HCT116 (cell line): ENCODE results near the gene THRA. TPM values are rescaled to one million over a fixed set of nuclear protein-coding genes. Genes with fewer than 3 reads are reported as not detected.

ENCODE experiments used
- ATAC-seq: fragments of 200-7000 bp; cut with Tn5 transposase; 2 replicates; pipeline ENCODE4 v1.9.1; 2020; ENCODE audit warnings: mild to moderate bottlenecking, moderate library complexity
- BruUV-seq: library from RNA; stranded (reverse); fragments of 400-500 nt; replicated peaks from 2 replicates; lab custom pipeline; 2021; lab: Mats Ljungman, UMichigan
- CTCF ChIA-PET: fragments of 300-600 bp; sonication (Branson Sonifier 250); formaldehyde crosslinking; loops from one replicate; lab custom pipeline; 2021; ENCODE audit warnings: antibody characterized with exemption; lab: Charles Lee
- POLR2A ChIA-PET: fragments of 300-600, 350-600 bp; sonication (Branson Sonifier 250); formaldehyde crosslinking; loops from one replicate; lab custom pipeline; 2021; ENCODE audit warnings: antibody characterized with exemption; lab: Charles Lee
- RAD21 ChIA-PET, 2 experiments: fragments of 300-600 bp; sonication (Branson Sonifier 250); formaldehyde crosslinking; loops; one replicate each; lab custom pipeline; 2023; ENCODE audit warnings: low total read pairs in 2 of 2; ENCODE audit not compliant: uncharacterized antibody in 2 of 2, unreplicated experiment in 2 of 2, low non-redundant PET in 1 of 2; lab: Charles Lee
- DNase-seq: peaks from one replicate; pipeline ENCODE4 v3.0.0-alpha.2; 2010; ENCODE audit warnings: low read depth, low spot score
- H2AFZ ChIP-seq: fragments of 200-600 bp; shearing (Covaris generic), sonication (generic); 2 replicates; pipeline ENCODE4 v1.6.1; 2017; ENCODE audit warnings: low read depth, mixed run types, mixed read lengths, antibody characterized with exemption, low read length; ENCODE audit not compliant: poor library complexity, severe bottlenecking
- H3K27ac ChIP-seq: 2 replicates; pipeline ENCODE4 v1.5.1; 2012; ENCODE audit warnings: low read depth, low read length
- H3K27me3 ChIP-seq: fragments of 200-600 bp; sonication (generic); 2 replicates; pipeline ENCODE4 v1.6.1; 2016; ENCODE audit warnings: mixed run types, low read length, mixed read lengths; ENCODE audit not compliant: insufficient read depth
- H3K36me3 ChIP-seq, 2 experiments: fragments of 200-500 bp in 1 of 2; fragments of 200-600 bp in 1 of 2; sonication (Bioruptor generic) in 1 of 2; sonication (generic) in 1 of 2; 2 replicates each; pipeline versions ENCODE4 v1.5.1 to v1.6.1; 2014 to 2016; ENCODE audit warnings: low read length in 2 of 2, inconsistent platforms in 1 of 2, mixed read lengths in 1 of 2, mixed run types in 1 of 2; ENCODE audit not compliant: insufficient read depth in 2 of 2, control insufficient read depth in 1 of 2
- H3K4me1 ChIP-seq, 2 experiments: fragments of 200-600 bp in 1 of 2; sonication (generic) in 1 of 2; 2 replicates each; pipeline versions ENCODE4 v1.5.1 to v1.6.1; 2012 to 2017; ENCODE audit warnings: low read length in 2 of 2, inconsistent platforms in 1 of 2, mild to moderate bottlenecking in 1 of 2, mixed read lengths in 1 of 2, mixed run types in 1 of 2, moderate library complexity in 1 of 2; ENCODE audit not compliant: insufficient read depth in 2 of 2, control insufficient read depth in 1 of 2
- H3K4me2 ChIP-seq: fragments of 200-600 bp; sonication (generic); 2 replicates; pipeline ENCODE4 v1.6.1; 2017; ENCODE audit warnings: mixed run types, low read length, mixed read lengths
- H3K4me3 ChIP-seq, 2 experiments: fragments of 200-600 bp in 1 of 2; sonication (generic) in 1 of 2; replicated peaks in 1 of 2; 2 replicates each; pipeline ENCODE4 v1.5.1; 2011 to 2016; ENCODE audit warnings: low read length in 2 of 2, control low read depth in 1 of 2, low read depth in 1 of 2, mild to moderate bottlenecking in 1 of 2, mixed read lengths in 1 of 2, mixed run types in 1 of 2
- H3K79me2 ChIP-seq: fragments of 200-600 bp; sonication (generic); 2 replicates; pipeline ENCODE4 v1.6.1; 2017; ENCODE audit warnings: mild to moderate bottlenecking, mixed run types, low read length, moderate library complexity, mixed read lengths; ENCODE audit not compliant: insufficient read depth
- H3K9ac ChIP-seq: fragments of 200-600 bp; sonication (generic); 2 replicates; pipeline ENCODE4 v1.6.1; 2016; ENCODE audit warnings: low read length, mixed read lengths
- H3K9me2 ChIP-seq: fragments of 200-600 bp; sonication (generic), shearing (Covaris generic); 2 replicates; pipeline ENCODE4 v1.6.1; 2017; ENCODE audit warnings: mixed run types, mild to moderate bottlenecking, moderate library complexity; ENCODE audit not compliant: insufficient read depth
- H3K9me3 ChIP-seq, 2 experiments: fragments of 200-500 bp in 1 of 2; fragments of 200-600 bp in 1 of 2; sonication (Bioruptor generic) in 1 of 2; sonication (generic) in 1 of 2; 2 replicates each; pipeline ENCODE4 v1.6.1; 2014 to 2017; ENCODE audit warnings: low read length in 2 of 2, mixed read lengths in 2 of 2, inconsistent platforms in 1 of 2, low read depth in 1 of 2, mild to moderate bottlenecking in 1 of 2, mixed run types in 1 of 2, moderate library complexity in 1 of 2; ENCODE audit not compliant: control insufficient read depth in 1 of 2, insufficient read depth in 1 of 2
- H4K20me1 ChIP-seq: fragments of 200-600 bp; sonication (generic), shearing (Covaris generic); 2 replicates; pipeline ENCODE4 v1.6.1; 2017; ENCODE audit warnings: mixed run types, mild to moderate bottlenecking, moderate library complexity; ENCODE audit not compliant: insufficient read depth
- CEBPB ChIP-seq: IDR thresholded peaks from 2 replicates; pipeline ENCODE4 v1.6.1; 2012; ENCODE audit warnings: low read depth
- EGR1 ChIP-seq: IDR thresholded peaks from 2 replicates; pipeline ENCODE4 v1.6.1; 2012; ENCODE audit warnings: low read depth
- FOSL1 ChIP-seq: IDR thresholded peaks from 2 replicates; pipeline ENCODE4 v1.6.1; 2012; ENCODE audit warnings: low read depth
- MAX ChIP-seq: IDR thresholded peaks from 2 replicates; pipeline ENCODE4 v1.6.1; 2012
- POLR2AphosphoS5 ChIP-seq: IDR thresholded peaks from 2 replicates; pipeline ENCODE4 v1.6.1; 2011; ENCODE audit warnings: mild to moderate bottlenecking, low read depth, low read length, moderate library complexity
- REST ChIP-seq: IDR thresholded peaks from 2 replicates; pipeline ENCODE4 v1.6.1; 2012; ENCODE audit warnings: low read depth
- SIN3A ChIP-seq: IDR thresholded peaks from 2 replicates; pipeline ENCODE4 v1.6.1; 2012; ENCODE audit warnings: low read depth
- SRF ChIP-seq: IDR thresholded peaks from 2 replicates; pipeline ENCODE4 v1.6.1; 2012; ENCODE audit warnings: low read depth
- TCF7L2 ChIP-seq: IDR thresholded peaks from 2 replicates; pipeline ENCODE4 v1.7.0; 2011; ENCODE audit warnings: borderline replicate concordance, inconsistent platforms; ENCODE audit not compliant: insufficient read depth, insufficient read length; ENCODE audit errors: extremely low read depth
- YY1 ChIP-seq: IDR thresholded peaks from 2 replicates; pipeline ENCODE4 v1.6.1; 2011; ENCODE audit warnings: low read length, low read depth, moderate library complexity, mild to moderate bottlenecking; ENCODE audit not compliant: insufficient replicate concordance; ENCODE audit errors: extremely low read depth
- ZBTB33 ChIP-seq: IDR thresholded peaks from 2 replicates; pipeline ENCODE4 v1.6.1; 2011; ENCODE audit warnings: mild to moderate bottlenecking, low read length, moderate library complexity; ENCODE audit not compliant: insufficient replicate concordance; ENCODE audit errors: extremely low read depth
- ZFX ChIP-seq: fragments of 450-650 bp; IDR thresholded peaks from 2 replicates; pipeline ENCODE4 v1.6.1; 2017
- intact Hi-C: fragments of 100-400 bp; cut with micrococcal nuclease; formaldehyde crosslinking; loops from 2 replicates; pipeline ENCODE4 v1.10.0; 2022
- total RNA-seq: library from RNA; stranded (reverse); gene quantifications from one replicate; pipeline ENCODE4 v1.2.1, GENCODE V29; 2021; ENCODE audit not compliant: unreplicated experiment

Gene THRA
- total RNA-seq, 1 experiment from 2014 or later: 23.3 TPM

- no peak for TF ChIP-seq SRF
- TF ChIP-seq CEBPB: no peak
- no peak for TF ChIP-seq ZFX
- no peak for TF ChIP-seq MAX
- no peak for TF ChIP-seq TCF7L2
- TF ChIP-seq EGR1: no peak
Measured at GRCh38 chr17:40021451-40021971, 41.3 kb upstream of the THRA start (continued).

GRCh38 chr17:40022497-40022896 lies 40.3 kb upstream of the THRA start:
- intact Hi-C loops: no loop called here
- no peak overlapping the region for H3K9ac ChIP-seq
- DNase-seq: no peak
- H3K9me3 ChIP-seq: no peaks in the 10 kb centered on the region
- no peak overlapping the region for H3K4me3 ChIP-seq
- no peaks in the 10 kb centered on the region for H3K9me2 ChIP-seq
- H3K27me3 ChIP-seq: no peaks in the 10 kb centered on the region
- ChIA-PET POLR2A (no interaction called here), CTCF (no interaction called here), RAD21 (no interaction called here)
- H3K79me2 ChIP-seq: no peaks in the 10 kb centered on the region
- H3K4me1 ChIP-seq: peaks cover 2 to 22% of the 10 kb centered on the region in 2 experiments; a peak in 2 of 4 replicates
- TF ChIP-seq POLR2AphosphoS5 (no peak), SIN3A (no peak), YY1 (no peak), FOSL1 (no peak), ZBTB33 (no peak), REST (no peak), TCF7L2 (no peak)
- H3K4me2 ChIP-seq: no peak overlapping the region
- H3K27ac ChIP-seq: no peak overlapping the region
- peaks cover 13 to 41% of the 10 kb centered on the region in 2 experiments; a peak in 3 of 4 replicates for H3K36me3 ChIP-seq
- no peaks in the 10 kb centered on the region for H4K20me1 ChIP-seq
- no peak overlapping the region for H2AFZ ChIP-seq
- no peak for ATAC-seq
- no TSS peak for BruUV-seq
